IMR-90 (cell line): ENCODE results near the gene PIH1D1. TPM values are rescaled to one million over a fixed set of nuclear protein-coding genes. Genes with fewer than 3 reads are reported as not detected.

Experiments
- ATAC-seq: fragments of 200-7000 bp; cut with Tn5 transposase; 2 replicates; pipeline ENCODE4 v1.9.1; 2020; ENCODE audit warnings: low read depth, mild to moderate bottlenecking, moderate library complexity
- BruUV-seq: library from RNA; stranded (reverse); fragments of 400-500 nt; replicated peaks from 2 replicates; lab custom pipeline; 2021; lab: Mats Ljungman, UMichigan
- CTCF ChIA-PET: fragments of 300-600 bp; formaldehyde crosslinking; extraction: SDS; loops from one replicate; lab custom pipeline; 2021; ENCODE audit warnings: antibody characterized with exemption; lab: Yijun Ruan, JAX
- POLR2A ChIA-PET: fragments of 300-600 bp; sonication (Branson Sonifier 250); formaldehyde crosslinking; loops from one replicate; lab custom pipeline; 2022; ENCODE audit warnings: antibody characterized with exemption; ENCODE audit not compliant: unreplicated experiment; lab: Charles Lee
- DNase-seq: peaks from one replicate; pipeline ENCODE4 v3.0.0; 2013
- H2AFZ ChIP-seq: replicated peaks from 2 replicates; pipeline ENCODE3; 2013; ENCODE audit warnings: low read length, mild to moderate bottlenecking; ENCODE audit not compliant: poor library complexity
- H2AK5ac ChIP-seq: 2 replicates; pipeline ENCODE4 v1.6.1; 2013; ENCODE audit warnings: low read depth, low read length, inconsistent platforms
- H2AK9ac ChIP-seq: replicated peaks from 2 replicates; pipeline ENCODE3; 2013; ENCODE audit warnings: mild to moderate bottlenecking, low read depth, low read length, moderate library complexity; ENCODE audit not compliant: poor library complexity
- H2BK120ac ChIP-seq: 2 replicates; pipeline ENCODE4 v1.6.1; 2013; ENCODE audit warnings: low read depth, low read length, inconsistent platforms
- H2BK15ac ChIP-seq: 3 replicates; pipeline ENCODE4 v1.6.1; 2013; ENCODE audit warnings: low read depth, low read length, inconsistent platforms
- H2BK20ac ChIP-seq: 2 replicates; pipeline ENCODE4 v1.6.1; 2013; ENCODE audit warnings: low read depth, mild to moderate bottlenecking, inconsistent platforms, low read length, moderate library complexity
- H2BK5ac ChIP-seq: 2 replicates; pipeline ENCODE4 v1.6.1; 2013; ENCODE audit warnings: mild to moderate bottlenecking, low read depth, low read length, inconsistent platforms; ENCODE audit not compliant: poor library complexity, severe bottlenecking
- H3K14ac ChIP-seq: replicated peaks from 2 replicates; pipeline ENCODE4 v1.6.1; 2013; ENCODE audit warnings: low read depth, low read length, inconsistent platforms
- H3K18ac ChIP-seq: 2 replicates; pipeline ENCODE4 v1.6.1; 2013; ENCODE audit warnings: low read depth, low read length, control low read depth
- H3K23ac ChIP-seq: 2 replicates; pipeline ENCODE4 v1.6.1; 2013; ENCODE audit warnings: low read depth, low read length, inconsistent platforms
- H3K27ac ChIP-seq: 2 replicates; pipeline ENCODE4 v1.5.1; 2013; ENCODE audit warnings: mild to moderate bottlenecking, control low read depth, low read length; ENCODE audit not compliant: insufficient read depth
- H3K27me3 ChIP-seq: 2 replicates; pipeline ENCODE4 v1.6.1; 2013; ENCODE audit warnings: low read length; ENCODE audit not compliant: control insufficient read depth, insufficient read depth
- H3K36me3 ChIP-seq: 2 replicates; pipeline ENCODE4 v1.6.1; 2013; ENCODE audit warnings: low read length, mixed read lengths; ENCODE audit not compliant: control insufficient read depth, insufficient read depth
- H3K4ac ChIP-seq: 2 replicates; pipeline ENCODE4 v1.6.1; 2013; ENCODE audit warnings: low read depth, low read length, inconsistent platforms
- H3K4me1 ChIP-seq: 2 replicates; pipeline ENCODE4 v1.6.1; 2013; ENCODE audit warnings: low read length, mixed read lengths; ENCODE audit not compliant: control insufficient read depth, insufficient read depth
- H3K4me2 ChIP-seq: 2 replicates; pipeline ENCODE4 v1.6.1; 2013; ENCODE audit warnings: low read depth, mild to moderate bottlenecking, control low read depth, low read length, moderate library complexity
- H3K4me3 ChIP-seq: 2 replicates; pipeline ENCODE4 v1.5.1; 2013; ENCODE audit warnings: low read depth, mild to moderate bottlenecking, control low read depth, low read length, moderate library complexity; ENCODE audit not compliant: insufficient read depth
- H3K56ac ChIP-seq: 2 replicates; pipeline ENCODE4 v1.6.1; 2013; ENCODE audit warnings: low read length, inconsistent platforms; ENCODE audit not compliant: insufficient read depth; ENCODE audit errors: extremely low read depth
- H3K79me1 ChIP-seq, 2 experiments: 2 replicates each; pipeline ENCODE4 v1.6.1; 2013; ENCODE audit warnings: low read length in 2 of 2, inconsistent platforms in 1 of 2, low read depth in 1 of 2
- H3K9ac ChIP-seq: 2 replicates; pipeline ENCODE4 v1.6.1; 2013; ENCODE audit warnings: low read depth, low read length, control low read depth
- H3K9me1 ChIP-seq: 2 replicates; pipeline ENCODE4 v1.6.1; 2013; ENCODE audit warnings: low read length, inconsistent platforms; ENCODE audit not compliant: insufficient read depth
- H3K9me3 ChIP-seq: 2 replicates; pipeline ENCODE4 v1.6.1; 2013; ENCODE audit warnings: low read length; ENCODE audit not compliant: control insufficient read depth, insufficient read depth
- H4K20me1 ChIP-seq: 2 replicates; pipeline ENCODE4 v1.6.1; 2013; ENCODE audit warnings: low read length, inconsistent platforms; ENCODE audit not compliant: insufficient read depth
- H4K5ac ChIP-seq: 2 replicates; pipeline ENCODE4 v1.6.1; 2013; ENCODE audit warnings: mild to moderate bottlenecking, low read depth, low read length, control low read depth
- H4K8ac ChIP-seq, 2 experiments: 2 replicates each; pipeline ENCODE4 v1.6.1; 2013; ENCODE audit warnings: low read depth in 2 of 2, low read length in 2 of 2, control low read depth in 1 of 2, inconsistent platforms in 1 of 2
- H4K91ac ChIP-seq: 2 replicates; pipeline ENCODE4 v1.6.1; 2013; ENCODE audit warnings: low read depth, low read length, inconsistent platforms; ENCODE audit not compliant: insufficient read depth
- BHLHE40 ChIP-seq: fragments of 150-350 bp; IDR thresholded peaks from 2 replicates; pipeline ENCODE4 v1.6.1; 2016; ENCODE audit warnings: mild to moderate bottlenecking, low read depth, low read length
- CEBPB ChIP-seq: IDR thresholded peaks from 2 replicates; pipeline ENCODE4 v1.6.1; 2012; ENCODE audit warnings: low read depth, low read length, improper control_type of control experiment
- CHD1 ChIP-seq: IDR thresholded peaks from 2 replicates; pipeline ENCODE4 v1.6.1; 2012; ENCODE audit warnings: low read depth, low read length, improper control_type of control experiment
- MAFK ChIP-seq: IDR thresholded peaks from 2 replicates; pipeline ENCODE4 v1.6.1; 2012; ENCODE audit warnings: low read depth, low read length, improper control_type of control experiment
- MAZ ChIP-seq: IDR thresholded peaks from 2 replicates; pipeline ENCODE4 v1.6.1; 2012; ENCODE audit warnings: low read depth, mild to moderate bottlenecking, low read length, improper control_type of control experiment, moderate library complexity, borderline replicate concordance
- MXI1 ChIP-seq: IDR thresholded peaks from 2 replicates; pipeline ENCODE4 v1.6.1; 2012; ENCODE audit warnings: low read depth, mild to moderate bottlenecking, low read length, moderate library complexity, borderline replicate concordance
- NFE2L2 ChIP-seq: fragments of 150-350 bp; IDR thresholded peaks from 2 replicates; pipeline ENCODE4 v1.6.1; 2016; ENCODE audit warnings: low read depth, mild to moderate bottlenecking, low read length
- POLR2A ChIP-seq: IDR thresholded peaks from 2 replicates; pipeline ENCODE4 v1.6.1; 2012; ENCODE audit warnings: mild to moderate bottlenecking, low read depth, low read length
- RAD21 ChIP-seq: IDR thresholded peaks from 2 replicates; pipeline ENCODE4 v1.6.1; 2012; ENCODE audit warnings: low read length, improper control_type of control experiment
- RCOR1 ChIP-seq: IDR thresholded peaks from 2 replicates; pipeline ENCODE4 v1.6.1; 2012; ENCODE audit warnings: mild to moderate bottlenecking, low read length, improper control_type of control experiment; ENCODE audit not compliant: insufficient replicate concordance
- RFX5 ChIP-seq: IDR thresholded peaks from 2 replicates; pipeline ENCODE4 v1.8.0; 2012; ENCODE audit warnings: low read depth, mild to moderate bottlenecking, low read length, moderate library complexity
- SMC3 ChIP-seq: fragments of 150-350 bp; IDR thresholded peaks from 2 replicates; pipeline ENCODE4 v1.6.1; 2016; ENCODE audit warnings: low read depth, mild to moderate bottlenecking, antibody characterized with exemption, low read length, moderate library complexity
- WGBS, 2 experiments: methylation state at CpG; one replicate each; pipeline versions ENCODE4 v1.1.5 to v1.1.7; 2013; ENCODE audit warnings: missing lambda C conversion rate in 2 of 2; ENCODE audit not compliant: insufficient read length in 1 of 2; ENCODE audit errors: extremely low coverage in 2 of 2; 5-methylcytosine and 5-hydroxymethylcytosine counted together
- dilution Hi-C: fragments of 300-500 bp; cut with HindIII; formaldehyde crosslinking; loops from one replicate; pipeline ENCODE4 v1.14.3; 2018; ENCODE audit warnings: low sequenced_read_pairs; ENCODE audit not compliant: unreplicated experiment
- in situ Hi-C: fragments of 300-500 bp; cut with MboI; formaldehyde crosslinking; loops from 3 replicates; pipeline ENCODE4 v1.14.3; 2019; ENCODE audit warnings: low sequenced_read_pairs, inconsistent platforms, mixed read lengths
- intact Hi-C: fragments of 100-400 bp; cut with micrococcal nuclease; formaldehyde crosslinking; loops from 2 replicates; pipeline ENCODE4 v1.10.0; 2022
- polyA plus RNA-seq, 3 experiments: library from polyadenylated mRNA; depleted of rRNA; stranded (reverse); fragments of >200 nt; gene quantifications; 2 replicates each; pipeline ENCODE4 v1.2.3, GENCODE V29; 2012; ENCODE audit warnings: low replicate concordance in 1 of 3
- total RNA-seq: library from RNA; depleted of rRNA; stranded (reverse); fragments of >200 nt; gene quantifications from 2 replicates; pipeline ENCODE4 v1.2.3, GENCODE V29; 2012
- TF ChIP-seq, protein P1 (sequence below): fragments of 150-350 bp; IDR thresholded peaks from 2 replicates; pipeline ENCODE4 v1.6.1; 2017; ENCODE audit warnings: mild to moderate bottlenecking, antibody characterized with exemption, low read length, low read depth
- TF ChIP-seq, protein P2 (sequence below): fragments of 150-350 bp; IDR thresholded peaks from 2 replicates; pipeline ENCODE4 v1.6.1; 2016; ENCODE audit warnings: low read depth, mild to moderate bottlenecking, low read length, moderate library complexity, borderline replicate concordance

PIH1D1 gene
- total and polyA plus RNA-seq, 2 of the 4 experiments (the other 2 are of a cell fraction), result 77.9 to 122 TPM

DNA sequence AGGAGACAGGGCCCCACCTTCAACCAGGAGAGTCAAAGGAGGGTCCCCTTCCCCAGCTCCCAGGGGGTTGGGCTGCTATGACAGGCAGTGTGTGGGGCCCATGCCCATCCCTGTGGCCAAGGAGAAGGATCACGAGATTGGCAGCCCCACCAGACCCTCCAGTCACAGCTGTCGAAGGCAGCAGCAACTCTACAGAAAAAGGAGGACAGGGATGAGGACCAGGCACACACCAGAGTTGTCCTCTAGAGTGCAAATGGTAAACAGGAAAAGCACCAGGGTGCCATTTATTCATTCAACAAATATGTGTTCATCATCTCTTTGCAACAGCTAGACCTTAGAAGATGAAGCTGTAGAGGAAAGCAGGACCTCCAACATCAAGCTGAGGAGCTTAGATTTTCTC is 32.4 kb downstream of the PIH1D1 start:
- no peak overlapping the region for H3K18ac ChIP-seq
- CTCF ChIA-PET, result interaction anchor here (0.5 kb wide), 1 partner anchor 13 kb away, joined by 3 read pairs; no protein-coding TSS in a partner anchor
- BruUV-seq, result no TSS peak

More for the DNA sequence above, 32.4 kb downstream of the PIH1D1 start:
- no peak overlapping the region for H2AK5ac ChIP-seq
- no peak overlapping the region for H2BK5ac ChIP-seq
- no peak overlapping the region for H2BK20ac ChIP-seq
- no peak overlapping the region for H4K5ac ChIP-seq
- H3K56ac ChIP-seq, result no peak overlapping the region
- H3K4me1 ChIP-seq, result peaks cover 2% of the 10 kb centered on the region; the same call in 1 of the 2 replicates
- intact Hi-C loops (no loop called here), in situ Hi-C loops (no loop called here), dilution Hi-C loops (no loop called here)
- no peaks in the 10 kb centered on the region for H3K79me1 ChIP-seq
- no peak overlapping the region for H3K9ac ChIP-seq
- POLR2A ChIA-PET, result no interaction called here
- no peak overlapping the region for H2BK15ac ChIP-seq
- H3K4me2 ChIP-seq, result no peak overlapping the region
- no peak overlapping the region for H2BK120ac ChIP-seq
- no peak overlapping the region for H4K91ac ChIP-seq
- no peaks in the 10 kb centered on the region for H4K20me1 ChIP-seq
- no peak overlapping the region for H4K8ac ChIP-seq
- ATAC-seq (no peak), DNase-seq (no peak)
- peaks cover 86% of the 10 kb centered on the region for H3K27me3 ChIP-seq
- TF ChIP-seq MXI1 (no peak), MAFK (no peak), CEBPB (no peak), MAZ (no peak), RCOR1 (no peak), POLR2A (no peak), NFE2L2 (no peak), RFX5 (no peak), CHD1 (no peak), RAD21 (no peak), BHLHE40 (no peak), SMC3 (no peak)
- TF ChIP-seq, protein P1, sequence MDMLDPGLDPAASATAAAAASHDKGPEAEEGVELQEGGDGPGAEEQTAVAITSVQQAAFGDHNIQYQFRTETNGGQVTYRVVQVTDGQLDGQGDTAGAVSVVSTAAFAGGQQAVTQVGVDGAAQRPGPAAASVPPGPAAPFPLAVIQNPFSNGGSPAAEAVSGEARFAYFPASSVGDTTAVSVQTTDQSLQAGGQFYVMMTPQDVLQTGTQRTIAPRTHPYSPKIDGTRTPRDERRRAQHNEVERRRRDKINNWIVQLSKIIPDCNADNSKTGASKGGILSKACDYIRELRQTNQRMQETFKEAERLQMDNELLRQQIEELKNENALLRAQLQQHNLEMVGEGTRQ, result no peak
- TF ChIP-seq, protein P2, sequence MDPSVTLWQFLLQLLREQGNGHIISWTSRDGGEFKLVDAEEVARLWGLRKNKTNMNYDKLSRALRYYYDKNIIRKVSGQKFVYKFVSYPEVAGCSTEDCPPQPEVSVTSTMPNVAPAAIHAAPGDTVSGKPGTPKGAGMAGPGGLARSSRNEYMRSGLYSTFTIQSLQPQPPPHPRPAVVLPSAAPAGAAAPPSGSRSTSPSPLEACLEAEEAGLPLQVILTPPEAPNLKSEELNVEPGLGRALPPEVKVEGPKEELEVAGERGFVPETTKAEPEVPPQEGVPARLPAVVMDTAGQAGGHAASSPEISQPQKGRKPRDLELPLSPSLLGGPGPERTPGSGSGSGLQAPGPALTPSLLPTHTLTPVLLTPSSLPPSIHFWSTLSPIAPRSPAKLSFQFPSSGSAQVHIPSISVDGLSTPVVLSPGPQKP, result no peak
- no peak overlapping the region for H3K4ac ChIP-seq
- H2AK9ac ChIP-seq, result no peak overlapping the region
- WGBS, 2 experiments, result no CpG with 5 or more reads among the region's 2 CpGs
- H2AFZ ChIP-seq, result no peak overlapping the region
- no peak overlapping the region for H3K4me3 ChIP-seq
- H3K9me3 ChIP-seq, result no peaks in the 10 kb centered on the region
- H3K36me3 ChIP-seq, result no peaks in the 10 kb centered on the region
- H3K23ac ChIP-seq, result no peak overlapping the region
- no peak overlapping the region for H3K14ac ChIP-seq
- H3K9me1 ChIP-seq, result no peaks in the 10 kb centered on the region
- no peak overlapping the region for H3K27ac ChIP-seq
